Upper lobe of right lung (tissue), 1 donor: ENCODE measurements around the gene STXBP2. TPM values are rescaled to one million over a fixed set of nuclear protein-coding genes. Genes with fewer than 3 reads are reported as not detected.

Experiments used
- ATAC-seq: fragments of 200-7000 bp; cut with Tn5 transposase; one replicate; pipeline ENCODE4 v1.9.1; 2020; ENCODE audit warnings: mild to moderate bottlenecking, moderate library complexity
- DNase-seq: peaks from one replicate; pipeline ENCODE4 v3.0.0-alpha.2; 2020
- H3K27ac ChIP-seq: fragments of 200-600 bp; one replicate; pipeline ENCODE4 v1.8.0; 2022
- H3K27me3 ChIP-seq: fragments of 200-600 bp; one replicate; pipeline ENCODE4 v1.8.0; 2022; ENCODE audit warnings: mild to moderate bottlenecking
- H3K36me3 ChIP-seq: fragments of 200-600 bp; one replicate; pipeline ENCODE4 v1.8.0; 2022
- H3K4me1 ChIP-seq: fragments of 200-600 bp; one replicate; pipeline ENCODE4 v1.8.0; 2022
- H3K4me3 ChIP-seq: fragments of 200-600 bp; one replicate; pipeline ENCODE4 v1.8.0; 2022; ENCODE audit warnings: mild to moderate bottlenecking
- H3K9me3 ChIP-seq: fragments of 200-600 bp; one replicate; pipeline ENCODE4 v1.8.0; 2022
- intact Hi-C: fragments of 100-400 bp; cut with DNase I; formaldehyde crosslinking; loops from one replicate; pipeline ENCODE4 v1.11.0; 2022
- total RNA-seq: library from RNA; stranded (reverse); fragmentation: NEBNext Ultra II Directional; extraction: Animal tissue kit (Norgen Biotek cat#: 25700); gene quantifications from one replicate; pipeline ENCODE4 v1.2.1, GENCODE V29; 2021
- TF ChIP-seq, protein P1 (sequence below): fragments of 200-600 bp; IDR thresholded peaks from one replicate; pipeline ENCODE4 v1.8.0; 2022; ENCODE audit warnings: antibody characterized with exemption
- donor health status: DM: no; HTN: yes; CAD: no; lungs with severe emphysema.

Gene STXBP2
- total RNA-seq, 1 donor from 2014 or later: 162 TPM

DNA sequence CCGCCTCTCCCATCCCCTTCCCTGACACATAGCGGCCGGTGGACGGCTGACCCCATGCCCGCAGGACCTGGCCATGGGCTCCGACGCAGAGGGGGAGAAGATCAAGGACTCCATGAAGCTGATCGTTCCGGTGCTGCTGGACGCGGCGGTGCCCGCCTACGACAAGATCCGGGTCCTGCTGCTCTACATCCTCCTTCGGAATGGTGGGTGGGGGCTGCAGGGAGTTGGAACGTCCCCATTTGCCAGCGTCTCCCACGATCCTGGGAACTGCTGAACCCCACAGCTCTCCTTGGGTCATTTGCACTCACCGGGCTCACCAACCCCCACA, 7.6 kb downstream of the STXBP2 start:
- Histone ChIP-seq H3K4me1 (no peaks in the 10 kb centered on the region), H3K4me3 (no peak overlapping the region), H3K9me3 (no peaks in the 10 kb centered on the region), H3K36me3 (peaks cover 10% of the 10 kb centered on the region), H3K27ac (no peak overlapping the region), H3K27me3 (no peaks in the 10 kb centered on the region)
- intact Hi-C loops: no loop called here
- no peak for ATAC-seq
- no peak for DNase-seq
- TF ChIP-seq, protein P1, sequence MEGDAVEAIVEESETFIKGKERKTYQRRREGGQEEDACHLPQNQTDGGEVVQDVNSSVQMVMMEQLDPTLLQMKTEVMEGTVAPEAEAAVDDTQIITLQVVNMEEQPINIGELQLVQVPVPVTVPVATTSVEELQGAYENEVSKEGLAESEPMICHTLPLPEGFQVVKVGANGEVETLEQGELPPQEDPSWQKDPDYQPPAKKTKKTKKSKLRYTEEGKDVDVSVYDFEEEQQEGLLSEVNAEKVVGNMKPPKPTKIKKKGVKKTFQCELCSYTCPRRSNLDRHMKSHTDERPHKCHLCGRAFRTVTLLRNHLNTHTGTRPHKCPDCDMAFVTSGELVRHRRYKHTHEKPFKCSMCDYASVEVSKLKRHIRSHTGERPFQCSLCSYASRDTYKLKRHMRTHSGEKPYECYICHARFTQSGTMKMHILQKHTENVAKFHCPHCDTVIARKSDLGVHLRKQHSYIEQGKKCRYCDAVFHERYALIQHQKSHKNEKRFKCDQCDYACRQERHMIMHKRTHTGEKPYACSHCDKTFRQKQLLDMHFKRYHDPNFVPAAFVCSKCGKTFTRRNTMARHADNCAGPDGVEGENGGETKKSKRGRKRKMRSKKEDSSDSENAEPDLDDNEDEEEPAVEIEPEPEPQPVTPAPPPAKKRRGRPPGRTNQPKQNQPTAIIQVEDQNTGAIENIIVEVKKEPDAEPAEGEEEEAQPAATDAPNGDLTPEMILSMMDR: no peak

DNA sequence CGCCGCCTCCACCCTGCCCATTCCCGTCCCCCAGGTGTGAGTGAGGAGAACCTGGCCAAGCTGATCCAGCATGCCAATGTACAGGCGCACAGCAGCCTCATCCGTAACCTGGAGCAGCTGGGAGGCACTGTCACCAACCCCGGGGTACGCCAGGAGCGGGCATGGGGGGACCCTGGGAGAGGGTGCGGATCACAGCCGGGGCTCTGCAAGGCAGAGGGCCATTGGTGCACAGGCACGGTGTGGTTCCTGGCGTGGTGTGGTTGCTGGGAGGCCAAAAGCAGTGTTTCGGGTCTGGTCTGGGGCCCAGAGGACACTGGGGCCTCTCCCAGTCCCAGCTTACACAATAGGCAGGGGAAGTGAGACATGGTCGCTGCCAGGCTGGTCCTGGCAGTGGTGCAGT, 8.3 kb downstream of the STXBP2 start:
- peak; percentile 51 for ATAC-seq
- H3K27me3 ChIP-seq: no peaks in the 10 kb centered on the region
- intact Hi-C loops: no loop called here

DNA sequence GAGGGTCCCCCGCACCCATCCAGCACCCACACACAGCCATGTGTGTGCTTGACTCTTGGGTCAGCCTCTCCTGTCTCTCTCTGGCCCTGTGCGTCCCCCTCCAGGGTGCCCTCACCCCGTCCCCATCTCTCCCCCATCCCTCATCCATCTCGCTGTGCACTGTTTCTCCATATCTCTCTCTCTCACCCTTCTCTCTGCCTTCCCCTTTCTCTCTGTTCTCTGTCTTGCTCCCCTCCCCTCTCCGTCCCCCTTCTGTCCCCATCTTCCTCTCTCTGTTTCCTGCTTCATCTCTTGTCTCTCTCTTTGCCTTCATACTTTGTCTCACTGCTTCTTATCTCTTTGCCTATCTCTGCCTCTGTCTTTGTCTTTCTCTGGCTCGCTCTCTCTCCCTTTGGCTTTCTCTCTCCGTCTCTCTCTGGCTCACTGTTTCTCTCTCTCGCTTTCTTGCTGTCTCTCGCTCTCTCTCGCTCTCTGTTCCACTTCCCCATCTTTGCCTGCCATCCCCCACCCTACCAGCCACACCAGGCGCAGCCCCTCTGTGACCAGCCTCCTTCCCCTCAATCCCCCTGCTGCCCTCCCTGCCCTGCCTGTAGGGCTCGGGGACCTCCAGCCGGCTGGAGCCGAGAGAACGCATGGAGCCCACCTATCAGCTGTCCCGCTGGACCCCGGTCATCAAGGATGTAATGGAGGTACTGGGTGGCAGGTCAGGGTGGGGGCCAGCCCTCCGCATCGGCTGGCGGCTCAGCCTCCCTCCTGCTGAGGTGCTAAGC, 8.9 kb downstream of the STXBP2 start:
- Histone ChIP-seq H3K4me3 (no peak overlapping the region), H3K27me3 (no peaks in the 10 kb centered on the region), H3K4me1 (no peaks in the 10 kb centered on the region), H3K36me3 (peaks cover 10% of the 10 kb centered on the region), H3K9me3 (no peaks in the 10 kb centered on the region), H3K27ac (no peak overlapping the region)
- intact Hi-C loops: no loop called here
- no peak for DNase-seq
- no peak for ATAC-seq
- TF ChIP-seq, protein P1: no peak

More for the DNA sequence above, 8.3 kb downstream of the STXBP2 start:
- Histone ChIP-seq H3K4me1 (no peaks in the 10 kb centered on the region), H3K27ac (no peak overlapping the region), H3K36me3 (peaks cover 10% of the 10 kb centered on the region), H3K4me3 (no peak overlapping the region), H3K9me3 (no peaks in the 10 kb centered on the region)
- TF ChIP-seq, protein P1: no peak
- no peak for DNase-seq

DNA sequence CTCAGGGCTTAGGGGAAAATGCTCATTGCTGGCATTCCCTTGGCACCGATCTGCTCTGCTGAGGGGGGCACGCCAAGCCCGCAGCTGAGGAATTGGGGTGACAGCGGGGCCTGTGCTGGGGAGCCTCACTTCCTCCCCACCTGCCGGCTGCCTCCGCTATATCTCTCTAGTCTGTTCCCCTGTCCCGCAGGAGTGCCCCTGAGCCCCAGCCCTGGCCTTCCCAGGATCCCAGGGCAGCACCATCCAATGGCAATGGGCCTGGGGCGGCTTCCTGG, 9.5 kb downstream of the STXBP2 start:
- Histone ChIP-seq H3K27me3 (no peaks in the 10 kb centered on the region), H3K9me3 (no peaks in the 10 kb centered on the region), H3K4me1 (no peaks in the 10 kb centered on the region), H3K4me3 (no peak overlapping the region), H3K27ac (no peak overlapping the region), H3K36me3 (peaks cover 10% of the 10 kb centered on the region)
- TF ChIP-seq, protein P1: no peak
- intact Hi-C loops: no loop called here
- ATAC-seq (no peak), DNase-seq (no peak)

DNA sequence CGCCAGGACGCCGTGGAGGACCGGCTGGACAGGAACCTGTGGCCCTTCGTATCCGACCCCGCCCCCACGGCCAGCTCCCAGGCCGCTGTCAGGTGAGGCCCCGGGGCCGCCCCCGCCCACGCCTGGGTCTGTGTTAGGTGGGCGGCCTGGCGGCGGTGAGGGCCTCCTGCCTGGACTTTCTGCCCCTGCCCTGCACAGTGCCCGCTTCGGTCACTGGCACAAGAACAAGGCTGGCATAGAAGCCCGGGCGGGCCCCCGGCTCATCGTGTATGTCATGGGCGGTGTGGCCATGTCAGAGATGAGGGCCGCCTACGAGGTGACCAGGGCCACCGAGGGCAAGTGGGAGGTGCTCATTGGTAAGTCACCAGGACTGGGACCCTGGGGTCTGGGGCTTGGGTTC, 10.2 kb downstream of the STXBP2 start:
- peaks cover 10% of the 10 kb centered on the region for H3K36me3 ChIP-seq
- intact Hi-C loops: no loop called here
- TF ChIP-seq, protein P1: no peak
- DNase-seq (no peak), ATAC-seq (no peak)
- H3K27me3 ChIP-seq: no peaks in the 10 kb centered on the region
- peaks cover under 1% of the 10 kb centered on the region for H3K4me1 ChIP-seq
- H3K27ac ChIP-seq: no peak overlapping the region
- no peak overlapping the region for H3K4me3 ChIP-seq
- no peaks in the 10 kb centered on the region for H3K9me3 ChIP-seq
